GM23248 (cell line): ENCODE data around the gene IMMT.

ENCODE experiments used
- EZH2 ChIP-seq: fragments of 200-600 bp; sonication (generic); IDR thresholded peaks from 2 replicates; pipeline ENCODE4 v1.6.1; 2018; ENCODE audit warnings: antibody characterized with exemption, mild to moderate bottlenecking; ENCODE audit not compliant: insufficient read depth, poor library complexity, severe bottlenecking
- EZH2phosphoT487 ChIP-seq: fragments of 200-600 bp; sonication (generic); IDR thresholded peaks from 2 replicates; pipeline ENCODE4 v1.6.1; 2018; ENCODE audit warnings: antibody characterized with exemption, moderate library complexity, mild to moderate bottlenecking, low read depth; ENCODE audit not compliant: insufficient read depth

GRCh38 chr2:86124683-86125082 is 70.6 kb downstream of the IMMT start:
- TF ChIP-seq EZH2phosphoT487 (no peak), EZH2 (no peak)
